Ascending aorta (tissue), 2 donors: ENCODE results near the gene EFHC2. TPM values are rescaled to one million over a fixed set of nuclear protein-coding genes. Genes with fewer than 3 reads are reported as not detected.

Source experiments
- DNase-seq, 2 donors: peaks; one replicate each; pipeline ENCODE4 v3.0.0-alpha.2; 2019; ENCODE audit warnings: low spot score in 2 of 2
- H3K27ac ChIP-seq, 2 donors: fragments of 200-600 bp; sonication (generic); one replicate each; pipeline ENCODE4 v1.5.1; 2016 to 2017; ENCODE audit warnings: mild to moderate bottlenecking in 1 of 2
- H3K27me3 ChIP-seq: fragments of 200-600 bp; sonication (generic); one replicate; pipeline ENCODE4 v1.5.1; 2017
- H3K36me3 ChIP-seq, 2 donors: fragments of 200-600 bp; sonication (generic); one replicate each; pipeline ENCODE4 v1.5.1; 2016
- H3K4me1 ChIP-seq, 2 donors: fragments of 200-600 bp; sonication (generic); one replicate each; pipeline ENCODE4 v1.5.1; 2016 to 2017; ENCODE audit warnings: mild to moderate bottlenecking in 1 of 2
- H3K4me3 ChIP-seq, 2 donors: fragments of 200-600 bp; sonication (generic); one replicate each; pipeline ENCODE4 v1.5.1; 2016 to 2017; ENCODE audit warnings: mild to moderate bottlenecking in 1 of 2
- H3K9me3 ChIP-seq, 2 donors: fragments of 200-600 bp; sonication (generic); one replicate each; pipeline ENCODE4 v1.5.1; 2016
- intact Hi-C: fragments of 100-400 bp; cut with DNase I; formaldehyde crosslinking; loops from one replicate; pipeline ENCODE4 v1.15.1; 2023
- total RNA-seq: library from RNA; depleted of rRNA; stranded (reverse); fragments of >200 nt; gene quantifications from one replicate; pipeline ENCODE4 v1.1.0, GENCODE V29; 2016
- TF ChIP-seq, protein P1 (sequence below), 3 experiments: fragments of 200-600 bp in 2 of 3; fragments of 450-650 bp in 1 of 3; sonication (generic) in 2 of 3; IDR thresholded peaks; one replicate each; pipeline ENCODE4 v1.5.1; 2016 to 2019; ENCODE audit warnings: antibody characterized with exemption in 3 of 3, mild to moderate bottlenecking in 1 of 3, moderate library complexity in 1 of 3

EFHC2 gene
- total RNA-seq, 1 donor from 2014 or later, result not detected

DNA sequence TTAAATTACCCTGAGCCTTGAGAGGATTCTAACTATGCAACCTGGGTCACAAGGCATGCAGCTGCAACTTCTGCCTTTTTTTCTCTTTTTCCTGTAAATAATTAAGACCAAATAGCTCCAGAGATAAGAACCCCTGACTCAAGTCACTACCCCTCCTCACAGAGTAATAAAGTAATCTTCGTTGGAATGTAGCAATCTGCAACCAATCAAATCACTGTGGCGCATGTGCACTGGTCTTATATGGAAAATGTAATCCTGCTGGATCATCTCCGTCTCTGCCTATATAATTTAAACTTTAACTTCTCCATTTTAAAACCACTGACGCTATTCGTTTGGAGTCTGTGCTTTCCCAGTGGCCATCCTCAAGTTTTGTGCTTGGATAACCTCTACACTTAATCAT is 6.1 kb upstream of the EFHC2 start:
- DNase-seq, result no peak
- intact Hi-C loops, result no loop called here
- no peak overlapping the region for H3K4me3 ChIP-seq
- H3K9me3 ChIP-seq, result no peaks in the 10 kb centered on the region
- no peaks in the 10 kb centered on the region for H3K4me1 ChIP-seq
- no peaks in the 10 kb centered on the region for H3K27me3 ChIP-seq
- TF ChIP-seq, protein P1, sequence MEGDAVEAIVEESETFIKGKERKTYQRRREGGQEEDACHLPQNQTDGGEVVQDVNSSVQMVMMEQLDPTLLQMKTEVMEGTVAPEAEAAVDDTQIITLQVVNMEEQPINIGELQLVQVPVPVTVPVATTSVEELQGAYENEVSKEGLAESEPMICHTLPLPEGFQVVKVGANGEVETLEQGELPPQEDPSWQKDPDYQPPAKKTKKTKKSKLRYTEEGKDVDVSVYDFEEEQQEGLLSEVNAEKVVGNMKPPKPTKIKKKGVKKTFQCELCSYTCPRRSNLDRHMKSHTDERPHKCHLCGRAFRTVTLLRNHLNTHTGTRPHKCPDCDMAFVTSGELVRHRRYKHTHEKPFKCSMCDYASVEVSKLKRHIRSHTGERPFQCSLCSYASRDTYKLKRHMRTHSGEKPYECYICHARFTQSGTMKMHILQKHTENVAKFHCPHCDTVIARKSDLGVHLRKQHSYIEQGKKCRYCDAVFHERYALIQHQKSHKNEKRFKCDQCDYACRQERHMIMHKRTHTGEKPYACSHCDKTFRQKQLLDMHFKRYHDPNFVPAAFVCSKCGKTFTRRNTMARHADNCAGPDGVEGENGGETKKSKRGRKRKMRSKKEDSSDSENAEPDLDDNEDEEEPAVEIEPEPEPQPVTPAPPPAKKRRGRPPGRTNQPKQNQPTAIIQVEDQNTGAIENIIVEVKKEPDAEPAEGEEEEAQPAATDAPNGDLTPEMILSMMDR (IDR thresholded peaks at IDR 0.05), result no peak
- no peaks in the 10 kb centered on the region for H3K36me3 ChIP-seq
- no peak overlapping the region for H3K27ac ChIP-seq

DNA sequence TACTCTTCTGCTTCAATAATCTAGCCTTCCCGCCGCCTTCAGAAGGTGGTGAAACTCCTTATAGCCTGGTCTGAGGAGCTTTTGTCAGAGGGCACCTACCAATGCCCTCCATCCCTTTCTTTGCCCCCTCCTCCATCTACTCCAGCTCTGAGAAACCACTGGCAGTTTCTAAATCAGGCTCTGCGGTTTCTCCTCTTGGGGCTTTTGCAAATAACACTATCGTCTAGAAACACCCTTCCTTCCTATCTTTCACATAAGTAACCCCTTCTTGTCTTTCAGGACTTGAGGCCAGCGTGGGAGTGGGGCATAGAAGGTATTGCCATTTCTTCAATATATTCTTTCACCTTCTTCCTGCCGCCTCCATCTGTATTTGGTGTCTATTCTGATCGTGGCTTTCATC is 1.2 kb upstream of the EFHC2 start:
- TF ChIP-seq, protein P1 (IDR thresholded peaks at IDR 0.05), result no peak
- Histone ChIP-seq H3K4me1 (no peaks in the 10 kb centered on the region), H3K27ac (no peak overlapping the region), H3K36me3 (no peaks in the 10 kb centered on the region), H3K27me3 (no peaks in the 10 kb centered on the region), H3K9me3 (no peaks in the 10 kb centered on the region), H3K4me3 (no peak overlapping the region)
- intact Hi-C loops, result no loop called here
- DNase-seq, result no peak

DNA sequence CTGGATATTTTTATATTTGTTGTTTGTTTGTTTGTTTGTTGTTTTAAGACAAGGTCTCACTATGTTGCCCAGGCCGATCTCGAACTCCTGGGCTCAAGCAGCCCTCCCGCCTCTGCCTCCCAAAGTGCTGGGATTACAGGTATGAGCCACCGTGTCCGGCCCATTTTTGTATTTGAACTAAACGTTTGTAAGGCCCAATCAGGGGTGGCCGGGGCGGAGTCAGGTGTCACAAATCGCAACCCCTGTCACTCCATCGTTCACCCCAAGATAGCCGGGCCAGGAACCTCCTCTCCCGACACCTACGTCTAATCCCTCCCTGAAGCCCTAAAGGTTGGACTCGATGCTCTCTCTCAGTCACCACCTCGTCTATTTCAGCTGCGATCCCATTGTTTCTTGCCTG is 722 bp upstream of the EFHC2 start:
- no peaks in the 10 kb centered on the region for H3K4me1 ChIP-seq
- intact Hi-C loops, result no loop called here
- no peaks in the 10 kb centered on the region for H3K36me3 ChIP-seq
- DNase-seq, result no peak
- no peak overlapping the region for H3K27ac ChIP-seq
- H3K27me3 ChIP-seq, result no peaks in the 10 kb centered on the region
- TF ChIP-seq, protein P1 (IDR thresholded peaks at IDR 0.05), result no peak
- H3K4me3 ChIP-seq, result peak overlapping the region in 1 of 2 donors; percentile 63
- no peaks in the 10 kb centered on the region for H3K9me3 ChIP-seq

DNA sequence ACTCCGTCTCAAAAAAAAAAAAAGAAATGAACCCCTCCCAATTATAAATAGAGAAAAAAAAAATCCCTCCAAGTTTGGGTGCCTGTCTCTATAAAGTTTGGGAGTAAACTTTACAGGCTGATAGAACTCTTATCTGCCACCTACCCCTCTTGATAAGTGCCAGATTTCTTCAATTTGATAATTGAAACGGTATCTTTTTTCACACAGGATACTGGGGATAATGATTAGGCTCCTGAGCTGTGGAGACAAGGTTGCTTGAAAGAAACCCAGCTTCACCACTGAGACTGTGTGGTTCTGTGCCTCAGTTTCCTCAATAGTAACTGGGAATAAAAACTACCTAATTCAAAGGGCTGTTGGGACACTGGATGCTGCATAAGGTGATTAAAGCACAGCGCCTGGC is 606 bp downstream of the EFHC2 start:
- H3K9me3 ChIP-seq, result no peaks in the 10 kb centered on the region
- intact Hi-C loops, result no loop called here
- TF ChIP-seq, protein P1 (IDR thresholded peaks at IDR 0.05), result no peak
- H3K4me1 ChIP-seq, result no peaks in the 10 kb centered on the region
- H3K4me3 ChIP-seq, result peak overlapping the region in 1 of 2 donors; percentile 63
- H3K27me3 ChIP-seq, result no peaks in the 10 kb centered on the region
- no peak overlapping the region for H3K27ac ChIP-seq
- H3K36me3 ChIP-seq, result no peaks in the 10 kb centered on the region
- DNase-seq, result no peak

DNA sequence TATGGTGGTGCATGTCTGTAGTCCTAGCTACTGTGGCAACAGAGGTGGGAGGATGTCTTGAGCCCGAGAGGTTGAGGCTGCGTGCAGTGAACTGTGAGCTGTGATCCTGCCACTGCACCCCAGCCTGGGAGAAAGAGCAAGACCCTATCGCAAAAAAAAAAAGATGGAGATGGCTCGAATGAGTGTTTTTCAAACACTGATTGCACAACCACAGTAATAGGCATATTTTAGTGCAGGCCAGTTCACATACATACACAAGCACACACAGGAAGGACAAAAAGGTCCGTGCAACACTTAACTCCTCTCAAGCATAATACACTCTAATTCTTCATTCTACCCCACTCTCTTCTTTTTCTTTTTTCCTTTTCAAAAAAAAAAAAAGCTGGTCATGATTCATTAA is 5.1 kb downstream of the EFHC2 start:
- H3K27me3 ChIP-seq, result no peaks in the 10 kb centered on the region
- DNase-seq, result no peak
- H3K4me3 ChIP-seq, result no peak overlapping the region
- H3K27ac ChIP-seq, result no peak overlapping the region
- no peaks in the 10 kb centered on the region for H3K36me3 ChIP-seq
- intact Hi-C loops, result no loop called here
- H3K4me1 ChIP-seq, result no peaks in the 10 kb centered on the region
- no peaks in the 10 kb centered on the region for H3K9me3 ChIP-seq
- TF ChIP-seq, protein P1 (IDR thresholded peaks at IDR 0.05), result no peak

DNA sequence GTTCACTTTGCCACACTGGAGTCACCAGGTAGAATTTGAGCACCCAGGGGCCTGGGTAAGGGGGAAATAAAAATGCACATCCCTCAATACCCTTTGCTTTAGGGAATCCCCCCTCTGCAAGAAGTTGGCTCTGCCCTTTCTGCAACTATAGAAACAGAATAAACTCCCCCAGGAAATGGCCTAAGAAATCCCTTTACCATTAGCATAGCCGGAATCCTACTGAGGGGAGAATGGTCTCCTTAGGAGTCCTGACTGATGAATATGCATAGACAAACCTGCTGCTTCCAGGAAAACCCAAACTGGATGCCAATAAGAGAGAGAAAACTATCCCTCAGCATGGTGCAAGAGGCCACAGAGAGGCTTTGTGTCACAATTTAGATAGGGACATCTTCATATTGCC is 11.0 kb downstream of the EFHC2 start:
- intact Hi-C loops, result no loop called here
- Histone ChIP-seq H3K36me3 (no peaks in the 10 kb centered on the region), H3K4me1 (no peaks in the 10 kb centered on the region), H3K27ac (no peak overlapping the region), H3K9me3 (no peaks in the 10 kb centered on the region), H3K27me3 (no peaks in the 10 kb centered on the region), H3K4me3 (no peak overlapping the region)
- no peak for DNase-seq
- TF ChIP-seq, protein P1 (IDR thresholded peaks at IDR 0.05), result no peak
